GM23248 (cell line): Measurements from ENCODE around the gene LRRC59. TPM values are rescaled to one million over a fixed set of nuclear protein-coding genes. Genes with fewer than 3 reads are reported as not detected.
A peak's percentile ranks its signal among the peaks of the same experiment; 100 is the strongest.

Experiments used
- DNase-seq: peaks from one replicate; pipeline ENCODE4 v3.0.0-alpha.2; 2015
- H2AFZ ChIP-seq: fragments of 200-600 bp; sonication (generic); 2 replicates; pipeline ENCODE4 v1.6.1; 2016; ENCODE audit warnings: antibody characterized with exemption
- H3F3A ChIP-seq: fragments of 200-600 bp; sonication (generic); 2 replicates; pipeline ENCODE4 v1.6.1; 2016; ENCODE audit warnings: mild to moderate bottlenecking, antibody characterized with exemption, mixed run types; ENCODE audit not compliant: insufficient read depth
- H3K27ac ChIP-seq: fragments of 200-600 bp; sonication (generic); 2 replicates; pipeline ENCODE4 v1.5.1; 2016; ENCODE audit warnings: mild to moderate bottlenecking
- H3K27me3 ChIP-seq: fragments of 200-600 bp; sonication (generic); replicated peaks from 2 replicates; pipeline ENCODE4 v1.6.1; 2016; ENCODE audit warnings: mild to moderate bottlenecking; ENCODE audit not compliant: insufficient read depth
- H3K36me3 ChIP-seq: fragments of 200-600 bp; sonication (generic); 2 replicates; pipeline ENCODE4 v1.6.1; 2016; ENCODE audit warnings: low read depth, mild to moderate bottlenecking
- H3K4me1 ChIP-seq: fragments of 200-600 bp; sonication (generic); 2 replicates; pipeline ENCODE4 v1.6.1; 2016; ENCODE audit warnings: mild to moderate bottlenecking; ENCODE audit not compliant: insufficient read depth
- H3K4me2 ChIP-seq: fragments of 200-600 bp; sonication (generic); one replicate; pipeline ENCODE4 v1.6.1; 2016; ENCODE audit warnings: mild to moderate bottlenecking; ENCODE audit not compliant: unreplicated experiment
- H3K4me3 ChIP-seq: fragments of 200-600 bp; sonication (generic); 2 replicates; pipeline ENCODE4 v1.5.1; 2016; ENCODE audit warnings: mild to moderate bottlenecking
- H3K79me2 ChIP-seq: fragments of 200-600 bp; sonication (generic); 2 replicates; pipeline ENCODE4 v1.6.1; 2016; ENCODE audit warnings: mild to moderate bottlenecking; ENCODE audit not compliant: insufficient read depth
- H3K9ac ChIP-seq: fragments of 200-600 bp; sonication (generic); 2 replicates; pipeline ENCODE4 v1.6.1; 2016; ENCODE audit warnings: mild to moderate bottlenecking
- H3K9me2 ChIP-seq: fragments of 200-600 bp; sonication (generic); 2 replicates; pipeline ENCODE4 v1.6.1; 2016; ENCODE audit warnings: mixed run types, mild to moderate bottlenecking, moderate library complexity; ENCODE audit not compliant: insufficient read depth
- H3K9me3 ChIP-seq: fragments of 200-600 bp; sonication (generic); one replicate; pipeline ENCODE4 v1.6.1; 2017; ENCODE audit warnings: low read depth
- H4K20me1 ChIP-seq: fragments of 200-600 bp; sonication (generic); 2 replicates; pipeline ENCODE4 v1.6.0; 2016; ENCODE audit not compliant: insufficient read depth
- EZH2 ChIP-seq: fragments of 200-600 bp; sonication (generic); IDR thresholded peaks from 2 replicates; pipeline ENCODE4 v1.6.1; 2018; ENCODE audit warnings: antibody characterized with exemption, mild to moderate bottlenecking; ENCODE audit not compliant: insufficient read depth, poor library complexity, severe bottlenecking
- EZH2phosphoT487 ChIP-seq: fragments of 200-600 bp; sonication (generic); IDR thresholded peaks from 2 replicates; pipeline ENCODE4 v1.6.1; 2018; ENCODE audit warnings: antibody characterized with exemption, moderate library complexity, mild to moderate bottlenecking, low read depth; ENCODE audit not compliant: insufficient read depth
- WGBS, 2 experiments: methylation state at CpG; one replicate each; pipeline ENCODE4 v1.1.6; 2015 to 2017; ENCODE audit warnings: low lambda C conversion rate in 2 of 2, low coverage in 1 of 2; ENCODE audit errors: missing lambda C conversion rate in 2 of 2; 5-methylcytosine and 5-hydroxymethylcytosine counted together
- in situ Hi-C: fragments of 300-500 bp; cut with MboI; formaldehyde crosslinking; loops from 2 replicates; pipeline ENCODE4 v1.15.0; 2020
- polyA plus RNA-seq: library from polyadenylated mRNA; unstranded; fragments of >200 nt; fragmentation: Nextera tagmentation; extraction: Ambion mirVana; gene quantifications from 2 replicates; pipeline ENCODE4 v1.2.1, GENCODE V29; 2016
- total RNA-seq: library from RNA; depleted of rRNA; stranded (reverse); fragments of >200 nt; shearing (Covaris generic); gene quantifications from 2 replicates; pipeline ENCODE4 v1.2.3, GENCODE V29; 2014; rRNA removed

Gene LRRC59
- total RNA-seq (144 and 164 TPM in 2 replicates), polyA plus RNA-seq (110 and 111 TPM in 2 replicates)

- Histone ChIP-seq H3F3A (0 out of 2 replicates have a peak, but pooled peaks cover 9% of the 10 kb centered on the region), H3K9ac (peak within 1 kb of the TSS; percentile 100), H4K20me1 (peaks cover 7% of the 10 kb centered on the region; the same call in 1 of the 2 replicates), H3K4me3 (peak within 1 kb of the TSS; percentile 96), H2AFZ (peak within 1 kb of the TSS; percentile 85), H3K79me2 (peaks cover 50% of the 10 kb centered on the region), H3K4me2 (peak within 1 kb of the TSS; percentile 96), H3K9me3 (no peaks in the 10 kb centered on the region), H3K27me3 (no peaks in the 10 kb centered on the region), H3K9me2 (no peaks in the 10 kb centered on the region), H3K36me3 (peaks cover 26% of the 10 kb centered on the region), H3K4me1 (peaks cover 18% of the 10 kb centered on the region), H3K27ac (peak within 1 kb of the TSS; percentile 96)
- in situ Hi-C loops: no loop called here
- TF ChIP-seq EZH2phosphoT487 (no peak), EZH2 (no peak)
- 1% methylated on average over 55 to 64 of the region's 70 CpGs for WGBS, 2 experiments
- peak; percentile 92 for DNase-seq
Measured at GRCh38 chr17:50397111-50397918, at the start of gene LRRC59. LRRC59 (minus strand) TSS chr17:50397523; CDS start chr17:50397317, 206 bp downstream.

- no peak for DNase-seq
- WGBS, 2 experiments: 8 to 10% methylated on average over 1 of the region's 1 CpG
- H3K27ac ChIP-seq: no peak overlapping the region
- in situ Hi-C loops: no loop called here
- no peaks in the 10 kb centered on the region for H4K20me1 ChIP-seq
- no peak overlapping the region for H3K4me3 ChIP-seq
- H3K36me3 ChIP-seq: no peaks in the 10 kb centered on the region
- no peaks in the 10 kb centered on the region for H3K9me3 ChIP-seq
- no peaks in the 10 kb centered on the region for H3K27me3 ChIP-seq
- H3K79me2 ChIP-seq: no peaks in the 10 kb centered on the region
- no peaks in the 10 kb centered on the region for H3F3A ChIP-seq
- H3K9ac ChIP-seq: no peak overlapping the region
- no peaks in the 10 kb centered on the region; the same call in 1 of the 2 replicates for H3K4me1 ChIP-seq
- H3K4me2 ChIP-seq: no peak overlapping the region
- TF ChIP-seq EZH2: no peak
- no peak for TF ChIP-seq EZH2phosphoT487
- H2AFZ ChIP-seq: no peak overlapping the region
- no peaks in the 10 kb centered on the region for H3K9me2 ChIP-seq
Measured at GRCh38 chr17:50445730-50446325, 48.5 kb upstream of the LRRC59 start.

GRCh38 chr17:50444841-50445715 lies 47.8 kb upstream of the LRRC59 start:
- Histone ChIP-seq H3K4me1 (no peaks in the 10 kb centered on the region; the same call in 1 of the 2 replicates), H4K20me1 (no peaks in the 10 kb centered on the region), H3K27ac (no peak overlapping the region), H3K79me2 (no peaks in the 10 kb centered on the region), H3K4me2 (no peak overlapping the region), H3K9ac (no peak overlapping the region), H2AFZ (no peak overlapping the region), H3K36me3 (no peaks in the 10 kb centered on the region), H3K9me3 (no peaks in the 10 kb centered on the region), H3F3A (no peaks in the 10 kb centered on the region), H3K27me3 (no peaks in the 10 kb centered on the region), H3K4me3 (no peak overlapping the region), H3K9me2 (no peaks in the 10 kb centered on the region)
- TF ChIP-seq EZH2 (no peak), EZH2phosphoT487 (no peak)
- WGBS, 2 experiments: 90 to 93% methylated on average over 6 of the region's 6 CpGs
- DNase-seq: no peak
- in situ Hi-C loops: no loop called here

- Histone ChIP-seq H3K79me2 (no peaks in the 10 kb centered on the region), H3K27me3 (no peaks in the 10 kb centered on the region), H3K4me2 (no peak overlapping the region), H3K9me2 (no peaks in the 10 kb centered on the region), H3K4me1 (no peaks in the 10 kb centered on the region; the same call in 1 of the 2 replicates), H3F3A (no peaks in the 10 kb centered on the region), H3K27ac (no peak overlapping the region), H2AFZ (no peak overlapping the region), H3K36me3 (no peaks in the 10 kb centered on the region), H3K9ac (no peak overlapping the region), H3K4me3 (no peak overlapping the region), H4K20me1 (no peaks in the 10 kb centered on the region), H3K9me3 (no peaks in the 10 kb centered on the region)
- in situ Hi-C loops: no loop called here
- TF ChIP-seq EZH2 (no peak), EZH2phosphoT487 (no peak)
- DNase-seq: peak; percentile 20
- WGBS, 2 experiments: 37 to 38% methylated on average over 3 of the region's 3 CpGs
Measured at GRCh38 chr17:50443505-50443974, 46.2 kb upstream of the LRRC59 start.
